Measurements from ENCODE around the gene FNIP2.
A peak's percentile ranks its signal among the peaks of the same experiment; 100 is the strongest.
"Not testable (repeated sequence)": the region's sequence is repeated elsewhere in the genome, so short reads cannot be mapped to it uniquely, and the experiment has no call there.

Gene FNIP2

DNA sequence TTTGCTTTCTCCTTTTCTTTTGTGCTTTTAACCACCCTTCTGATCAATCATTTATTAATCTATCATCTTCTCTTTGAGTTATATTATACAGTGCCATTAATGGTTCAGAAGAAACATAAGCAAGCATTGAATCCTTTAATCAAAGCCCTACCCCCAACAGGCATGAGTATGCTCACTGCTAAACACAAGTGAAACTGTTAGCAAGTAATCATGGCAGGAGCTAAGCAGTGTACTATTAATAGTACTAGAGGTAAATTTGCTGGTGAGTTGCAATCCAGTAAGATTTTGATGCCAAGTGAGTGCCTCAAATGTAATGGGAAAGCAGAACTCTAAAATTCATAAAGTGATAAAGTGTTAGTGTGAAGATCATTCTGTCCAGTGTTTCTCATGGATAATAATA, 57.2 kb downstream of the FNIP2 start:
- Histone ChIP-seq H3F3A (ENCODE audit: low read depth) (peaks cover 5% of the 10 kb centered on the region; the same call in 1 of the 2 replicates), H3K4me3 (ENCODE audit: low read length, poor library complexity, severe bottlenecking) (peak overlapping the region; percentile 39), H3K4me2 (ENCODE audit: low read depth, low read length, poor library complexity, severe bottlenecking) (peak overlapping the region; percentile 67)

DNA sequence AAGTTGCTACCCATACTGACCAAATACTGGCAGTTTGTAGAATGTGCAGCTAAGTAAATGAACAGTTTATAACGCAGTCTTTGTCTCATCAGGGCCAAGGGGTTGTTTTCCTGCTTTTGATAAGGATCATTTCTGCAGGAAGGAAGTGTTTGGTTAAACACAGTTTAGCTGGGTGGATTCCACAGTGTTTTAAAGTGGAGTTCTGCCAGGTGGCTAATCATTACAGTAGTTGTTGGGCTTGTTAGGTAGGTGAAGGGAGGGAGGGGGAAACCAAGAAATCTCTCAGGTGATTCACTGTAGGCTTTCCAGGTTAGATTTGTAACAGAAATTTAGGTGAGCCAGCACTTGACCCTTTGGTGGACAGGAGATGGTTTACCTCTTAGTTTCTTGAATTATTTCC, 58.1 kb downstream of the FNIP2 start:
- TF ChIP-seq, protein P1, sequence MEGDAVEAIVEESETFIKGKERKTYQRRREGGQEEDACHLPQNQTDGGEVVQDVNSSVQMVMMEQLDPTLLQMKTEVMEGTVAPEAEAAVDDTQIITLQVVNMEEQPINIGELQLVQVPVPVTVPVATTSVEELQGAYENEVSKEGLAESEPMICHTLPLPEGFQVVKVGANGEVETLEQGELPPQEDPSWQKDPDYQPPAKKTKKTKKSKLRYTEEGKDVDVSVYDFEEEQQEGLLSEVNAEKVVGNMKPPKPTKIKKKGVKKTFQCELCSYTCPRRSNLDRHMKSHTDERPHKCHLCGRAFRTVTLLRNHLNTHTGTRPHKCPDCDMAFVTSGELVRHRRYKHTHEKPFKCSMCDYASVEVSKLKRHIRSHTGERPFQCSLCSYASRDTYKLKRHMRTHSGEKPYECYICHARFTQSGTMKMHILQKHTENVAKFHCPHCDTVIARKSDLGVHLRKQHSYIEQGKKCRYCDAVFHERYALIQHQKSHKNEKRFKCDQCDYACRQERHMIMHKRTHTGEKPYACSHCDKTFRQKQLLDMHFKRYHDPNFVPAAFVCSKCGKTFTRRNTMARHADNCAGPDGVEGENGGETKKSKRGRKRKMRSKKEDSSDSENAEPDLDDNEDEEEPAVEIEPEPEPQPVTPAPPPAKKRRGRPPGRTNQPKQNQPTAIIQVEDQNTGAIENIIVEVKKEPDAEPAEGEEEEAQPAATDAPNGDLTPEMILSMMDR (conservative IDR thresholded peaks at IDR 0.05; ENCODE audit: low read length) = no peak
- no peak for TF ChIP-seq EZH2phosphoT487 (IDR thresholded peaks at IDR 0.05; ENCODE audit: borderline replicate concordance)
- H3K36me3 ChIP-seq (ENCODE audit: insufficient read depth, low read length) = peaks cover 26% of the 10 kb centered on the region; the same call in 1 of the 2 replicates
- peak overlapping the region; percentile 72 for H3K9ac ChIP-seq (ENCODE audit: low read depth, low read length, poor library complexity, severe bottlenecking)
- peaks cover 52% of the 10 kb centered on the region for H3K4me1 ChIP-seq (ENCODE audit: insufficient read depth, low read length, poor library complexity, severe bottlenecking)
- H3K4me3 ChIP-seq (ENCODE audit: low read length, poor library complexity, severe bottlenecking) = peak overlapping the region; percentile 39
- no peaks in the 10 kb centered on the region for H3K9me3 ChIP-seq (ENCODE audit: insufficient read depth, low read depth, low read length)
- H3K27me3 ChIP-seq (ENCODE audit: insufficient read depth, low read length, poor library complexity, severe bottlenecking) = no peaks in the 10 kb centered on the region
- H3K79me2 ChIP-seq (ENCODE audit: insufficient read depth, low read length) = peaks cover 57% of the 10 kb centered on the region
- no peak overlapping the region for H2AFZ ChIP-seq (ENCODE audit: low read length)
- no peaks in the 10 kb centered on the region for H4K20me1 ChIP-seq (ENCODE audit: insufficient read depth, low read length, poor library complexity, severe bottlenecking)
- H3F3A ChIP-seq (ENCODE audit: low read depth) = peaks cover 5% of the 10 kb centered on the region; the same call in 1 of the 2 replicates
- H3K9me2 ChIP-seq (replicated peaks; ENCODE audit: low read depth, low read length) = no peaks in the 10 kb centered on the region
- peak overlapping the region; percentile 67 for H3K4me2 ChIP-seq (ENCODE audit: low read depth, low read length, poor library complexity, severe bottlenecking)

More for the DNA sequence above, 57.2 kb downstream of the FNIP2 start:
- peaks cover 19% of the 10 kb centered on the region; the same call in 1 of the 2 replicates for H3K36me3 ChIP-seq (ENCODE audit: insufficient read depth, low read length)
- TF ChIP-seq, protein P1 (conservative IDR thresholded peaks at IDR 0.05; ENCODE audit: low read length) = no peak
- no peak for TF ChIP-seq EZH2phosphoT487 (IDR thresholded peaks at IDR 0.05; ENCODE audit: borderline replicate concordance)
- peaks cover 61% of the 10 kb centered on the region for H3K4me1 ChIP-seq (ENCODE audit: insufficient read depth, low read length, poor library complexity, severe bottlenecking)
- no peaks in the 10 kb centered on the region for H3K27me3 ChIP-seq (ENCODE audit: insufficient read depth, low read length, poor library complexity, severe bottlenecking)
- no peaks in the 10 kb centered on the region for H3K9me3 ChIP-seq (ENCODE audit: insufficient read depth, low read depth, low read length)
- H3K9ac ChIP-seq (ENCODE audit: low read depth, low read length, poor library complexity, severe bottlenecking) = peak overlapping the region; percentile 72
- no peak overlapping the region for H2AFZ ChIP-seq (ENCODE audit: low read length)
- H3K9me2 ChIP-seq (replicated peaks; ENCODE audit: low read depth, low read length) = no peaks in the 10 kb centered on the region
- H3K79me2 ChIP-seq (ENCODE audit: insufficient read depth, low read length) = peaks cover 66% of the 10 kb centered on the region
- H4K20me1 ChIP-seq (ENCODE audit: insufficient read depth, low read length, poor library complexity, severe bottlenecking) = no peaks in the 10 kb centered on the region

DNA sequence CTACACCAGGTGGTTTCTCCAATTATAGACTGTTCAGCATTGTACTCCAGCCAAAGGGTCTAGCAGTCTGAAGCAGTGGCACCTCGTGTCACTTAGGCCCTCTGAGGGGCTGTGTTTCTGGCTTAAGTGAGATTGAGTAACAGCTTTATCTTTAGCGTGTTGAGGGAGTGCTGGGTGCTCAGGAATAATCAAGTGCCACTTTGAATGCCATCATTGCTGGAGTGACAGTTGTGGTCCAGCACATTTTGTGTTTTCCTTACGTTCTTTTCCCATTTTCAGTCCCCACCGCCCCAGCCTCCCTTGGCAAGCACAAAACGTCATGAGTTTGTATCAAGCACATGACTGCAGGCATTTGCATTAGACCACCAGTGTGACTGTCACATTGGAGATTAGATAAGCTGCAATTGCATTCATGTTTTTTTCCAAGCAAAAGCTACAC, 58.7 kb downstream of the FNIP2 start:
- H3K4me3 ChIP-seq (ENCODE audit: low read length, poor library complexity, severe bottlenecking) = peak overlapping the region; percentile 39
- no peaks in the 10 kb centered on the region for H3K27me3 ChIP-seq (ENCODE audit: insufficient read depth, low read length, poor library complexity, severe bottlenecking)
- no peaks in the 10 kb centered on the region for H3K9me2 ChIP-seq (replicated peaks; ENCODE audit: low read depth, low read length)
- peaks cover 52% of the 10 kb centered on the region for H3K4me1 ChIP-seq (ENCODE audit: insufficient read depth, low read length, poor library complexity, severe bottlenecking)
- H4K20me1 ChIP-seq (ENCODE audit: insufficient read depth, low read length, poor library complexity, severe bottlenecking) = no peaks in the 10 kb centered on the region
- H3K9me3 ChIP-seq (ENCODE audit: insufficient read depth, low read depth, low read length) = no peaks in the 10 kb centered on the region
- H3K79me2 ChIP-seq (ENCODE audit: insufficient read depth, low read length) = peaks cover 50% of the 10 kb centered on the region
- H2AFZ ChIP-seq (ENCODE audit: low read length) = no peak overlapping the region
- H3K9ac ChIP-seq (ENCODE audit: low read depth, low read length, poor library complexity, severe bottlenecking) = peak overlapping the region; percentile 72
- peak overlapping the region; percentile 67 for H3K4me2 ChIP-seq (ENCODE audit: low read depth, low read length, poor library complexity, severe bottlenecking)
- H3K36me3 ChIP-seq (ENCODE audit: insufficient read depth, low read length) = peaks cover 33% of the 10 kb centered on the region; the same call in 1 of the 2 replicates
- no peak for TF ChIP-seq EZH2phosphoT487 (IDR thresholded peaks at IDR 0.05; ENCODE audit: borderline replicate concordance)
- TF ChIP-seq, protein P1 (conservative IDR thresholded peaks at IDR 0.05; ENCODE audit: low read length) = no peak
- H3F3A ChIP-seq (ENCODE audit: low read depth) = peaks cover 5% of the 10 kb centered on the region; the same call in 1 of the 2 replicates

DNA sequence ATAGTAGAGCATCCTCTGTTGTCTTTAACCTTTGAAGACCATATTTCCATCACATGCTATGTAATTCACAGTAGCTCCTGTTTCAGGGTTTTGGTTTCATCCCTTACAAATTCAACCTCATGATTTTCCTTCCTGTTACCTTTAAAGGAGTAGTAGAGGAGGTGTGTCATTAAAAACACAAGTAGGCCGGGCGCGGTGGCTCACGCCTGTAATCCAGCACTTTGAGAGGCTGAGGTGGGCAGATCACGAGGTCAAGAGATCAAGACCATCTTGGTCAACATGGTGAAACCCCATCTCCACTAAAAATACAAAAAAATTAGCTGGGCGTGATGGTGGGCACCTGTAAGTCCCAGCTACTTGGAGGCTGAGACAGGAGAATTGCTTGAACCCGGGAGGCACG, 59.3 kb downstream of the FNIP2 start:
- H3K4me1 ChIP-seq (ENCODE audit: insufficient read depth, low read length, poor library complexity, severe bottlenecking) = peaks cover 52% of the 10 kb centered on the region
- H3K4me2 ChIP-seq (ENCODE audit: low read depth, low read length, poor library complexity, severe bottlenecking) = peak overlapping the region; percentile 67
- H3K9ac ChIP-seq (ENCODE audit: low read depth, low read length, poor library complexity, severe bottlenecking) = peak overlapping the region; percentile 72
- peaks cover 49% of the 10 kb centered on the region for H3K79me2 ChIP-seq (ENCODE audit: insufficient read depth, low read length)
- H3F3A ChIP-seq (ENCODE audit: low read depth); H3K4me3 ChIP-seq (ENCODE audit: low read length, poor library complexity, severe bottlenecking); H3K9me2 ChIP-seq (replicated peaks; ENCODE audit: low read depth, low read length); H3K27me3 ChIP-seq (ENCODE audit: insufficient read depth, low read length, poor library complexity, severe bottlenecking); H3K9me3 ChIP-seq (ENCODE audit: insufficient read depth, low read depth, low read length); H2AFZ ChIP-seq (ENCODE audit: low read length); H4K20me1 ChIP-seq (ENCODE audit: insufficient read depth, low read length, poor library complexity, severe bottlenecking): not testable (repeated sequence)
- H3K36me3 ChIP-seq (ENCODE audit: insufficient read depth, low read length) = peaks cover 38% of the 10 kb centered on the region
